HG02623 (cell line): ENCODE results near the gene GFI1.
"Not testable (repeated sequence)": the region's sequence is repeated elsewhere in the genome, so short reads cannot be mapped to it uniquely, and the experiment has no call there.

ENCODE experiments used
- ATAC-seq: cut with Tn5 transposase; IDR thresholded peaks from one replicate; pipeline ENCODE4 v1.9.1; 2021; ENCODE audit warnings: moderate library complexity; ENCODE audit not compliant: unreplicated experiment

The GFI1 gene

GRCh38 chr1:92486251-92487077 lies at the start of gene GFI1:
Gene GFI1 (minus strand): TSS chr1:92486925. CDS start chr1:92483487, 3,438 bp downstream.
- ATAC-seq = peak; percentile 25

DNA sequence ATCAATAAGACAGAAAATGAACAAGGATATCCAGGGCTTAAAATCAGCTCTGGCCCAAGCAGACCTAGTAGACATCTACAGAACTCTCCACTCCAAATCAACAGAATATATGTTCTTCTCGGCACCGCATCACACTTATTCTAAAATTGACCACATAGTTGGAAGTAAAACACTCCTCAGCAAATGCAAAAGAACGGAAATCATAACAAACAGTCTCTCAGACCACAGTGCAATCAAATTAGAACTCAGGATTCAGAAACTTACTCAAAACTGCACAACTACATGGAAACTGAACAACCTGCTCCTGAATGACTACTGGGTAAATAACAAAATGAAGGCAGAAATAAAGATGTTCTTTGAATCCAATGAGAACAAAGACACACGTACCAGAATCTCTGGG lies 45.6 kb upstream of the GFI1 start:
- not testable (repeated sequence) for ATAC-seq

GRCh38 chr1:92531939-92532338 lies 45.2 kb upstream of the GFI1 start:
- ATAC-seq = not testable (repeated sequence)

DNA sequence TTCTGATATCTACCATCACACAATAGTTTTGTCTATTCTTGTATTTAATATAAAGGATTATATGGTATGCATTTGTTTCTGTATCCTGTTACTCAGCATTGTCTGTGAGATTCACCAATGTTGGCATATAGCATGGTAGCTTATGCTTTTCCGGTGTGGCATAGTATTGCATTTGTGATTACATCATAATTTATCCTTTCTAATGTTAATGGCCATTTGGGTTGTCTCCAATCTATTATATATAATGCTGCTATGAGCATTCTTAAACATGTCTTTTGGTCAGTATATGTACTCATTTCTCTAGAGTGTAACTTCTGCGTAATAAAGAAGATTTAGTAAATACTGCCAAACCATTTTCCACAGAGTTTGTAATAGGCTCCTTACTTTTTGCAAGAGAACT lies 40.9 kb upstream of the GFI1 start:
- ATAC-seq = no peak

- ATAC-seq = not testable (repeated sequence)
Observed at GRCh38 chr1:92524944-92525590, 38.3 kb upstream of the GFI1 start.

- no peak for ATAC-seq
Observed at GRCh38 chr1:92519043-92519442, 32.3 kb upstream of the GFI1 start.

DNA sequence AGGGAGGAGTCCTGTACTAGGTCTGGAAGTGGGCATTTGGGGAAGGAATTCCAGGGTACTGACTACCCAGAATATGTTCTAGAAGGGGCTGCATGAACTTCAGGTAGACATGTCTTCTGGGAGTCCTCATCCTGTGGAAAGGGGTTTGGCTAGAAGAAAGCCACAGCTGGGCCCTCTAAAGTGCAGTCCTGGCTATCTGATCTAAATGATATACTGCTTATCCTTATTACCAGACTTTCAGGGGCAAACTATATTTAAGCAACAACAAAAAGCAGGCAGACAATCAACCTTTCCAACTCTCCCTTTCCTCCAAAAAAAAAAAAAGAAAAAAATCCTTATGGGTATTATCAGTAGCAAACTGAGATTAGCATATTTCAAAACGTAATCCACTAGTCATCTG lies 29.8 kb upstream of the GFI1 start:
- no peak for ATAC-seq

GRCh38 chr1:92515796-92516201 lies 29.1 kb upstream of the GFI1 start:
- ATAC-seq = no peak

- ATAC-seq = peak; percentile 72
Observed at GRCh38 chr1:92511541-92511940, 24.8 kb upstream of the GFI1 start.

GRCh38 chr1:92509619-92510018 lies 22.9 kb upstream of the GFI1 start:
- no peak for ATAC-seq

DNA sequence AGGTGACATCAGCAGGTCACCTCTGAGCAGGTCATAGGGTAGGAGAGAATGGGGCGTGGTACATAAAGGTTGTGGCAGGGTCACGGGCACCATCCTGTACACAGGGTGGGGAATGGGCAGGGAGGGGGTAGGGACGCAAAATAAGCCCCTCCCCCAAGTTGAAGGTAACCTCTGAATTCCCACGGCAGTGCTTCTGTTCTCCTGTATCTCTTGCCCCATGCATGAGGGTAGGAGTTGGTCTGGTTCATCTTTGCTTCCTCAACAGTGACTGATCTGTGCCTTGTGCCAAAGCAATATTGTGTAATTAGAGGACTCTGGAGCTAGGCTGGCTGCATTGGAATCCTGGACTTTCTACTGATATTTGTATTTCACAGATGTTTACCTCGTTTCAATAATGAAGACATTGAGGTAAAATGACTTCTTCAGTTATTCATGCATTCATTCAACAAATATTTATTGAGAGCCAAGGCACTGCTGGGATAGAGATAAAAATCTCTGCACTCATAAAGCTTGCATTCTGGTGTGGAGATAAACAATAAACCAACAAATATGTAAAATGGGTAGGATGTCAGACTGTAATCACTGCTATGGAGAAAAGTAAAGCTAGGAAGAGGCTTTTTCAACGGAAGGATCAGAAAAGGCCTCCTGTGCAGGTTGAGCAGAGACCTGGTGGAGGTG lies 18.4 kb upstream of the GFI1 start:
- no peak for ATAC-seq

DNA sequence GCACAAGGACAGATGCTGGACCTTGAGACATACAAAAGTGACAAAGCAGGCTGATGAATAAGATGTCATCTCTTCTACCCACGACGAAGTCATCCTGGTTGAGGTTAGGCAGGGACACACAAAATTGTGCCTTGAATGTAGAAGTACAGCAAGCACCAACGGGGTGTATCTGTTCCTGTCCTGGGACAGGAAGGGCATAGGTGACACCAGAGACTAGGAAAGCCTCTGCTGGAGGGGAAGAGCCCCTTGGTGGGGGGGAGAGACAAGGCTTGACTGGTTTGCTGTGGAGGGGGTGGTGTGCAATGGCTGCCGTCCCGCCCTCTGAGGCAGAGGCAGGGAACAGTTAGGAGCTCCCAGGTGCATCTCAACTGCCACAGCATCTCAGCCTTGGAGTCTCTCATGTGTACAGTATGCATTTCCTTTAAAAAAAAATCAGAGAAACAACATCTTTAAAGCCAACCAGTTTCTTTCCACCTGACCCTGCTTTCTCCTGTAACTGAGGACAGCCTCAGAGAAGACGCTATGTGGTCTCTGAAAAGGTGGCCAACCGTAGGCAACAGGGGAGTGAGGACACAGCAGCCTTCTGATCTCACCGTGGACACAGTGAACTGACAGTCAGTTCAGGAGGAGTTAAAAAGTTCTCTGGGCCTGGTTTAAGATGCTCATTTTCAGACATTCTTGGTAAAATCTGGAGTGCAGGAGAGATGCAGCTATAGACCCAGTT lies 17.7 kb upstream of the GFI1 start:
- ATAC-seq = no peak

GRCh38 chr1:92503926-92504285 lies 17.2 kb upstream of the GFI1 start:
- ATAC-seq = no peak

DNA sequence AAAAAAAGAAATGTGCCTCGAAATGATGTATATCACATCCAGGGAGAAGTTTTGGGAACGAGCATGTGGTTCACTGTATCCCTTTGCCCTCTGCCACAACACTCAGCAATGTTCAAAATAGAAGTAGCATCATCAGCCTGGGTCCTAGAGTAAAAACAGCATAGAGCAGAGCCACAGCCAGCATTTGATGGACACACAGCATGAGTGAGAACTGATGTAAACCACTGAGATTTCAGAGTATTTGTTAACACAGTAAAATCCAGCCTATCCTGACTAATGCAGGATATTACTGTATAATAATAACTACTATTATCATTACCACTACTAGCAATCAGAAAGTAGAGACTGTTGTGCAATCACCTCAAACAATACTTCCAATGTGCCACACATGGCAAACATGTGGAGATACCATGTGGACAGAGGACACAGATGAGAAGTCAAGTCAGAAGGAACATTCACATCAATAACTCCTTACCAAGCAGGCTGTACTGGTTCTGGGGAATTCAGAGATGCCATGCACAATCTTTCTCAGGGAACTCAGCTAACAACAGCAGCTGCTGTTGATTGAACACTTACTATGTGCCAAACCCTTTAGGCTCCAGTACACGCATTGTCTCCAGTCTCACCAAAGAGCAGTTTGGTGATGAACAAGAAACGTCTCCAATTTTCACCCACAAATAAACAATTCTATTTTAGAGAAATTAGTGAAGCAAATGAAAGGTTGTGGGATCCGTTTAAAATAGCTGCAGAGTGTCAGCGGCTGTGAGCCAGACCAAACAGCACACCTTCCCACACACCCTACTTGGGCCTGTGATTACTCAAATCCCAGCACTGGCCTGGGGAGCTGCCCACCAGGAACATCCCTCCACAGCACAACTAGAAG lies 16.6 kb upstream of the GFI1 start:
- peak; percentile 52 for ATAC-seq

GRCh38 chr1:92502247-92502646 lies 15.5 kb upstream of the GFI1 start:
- peak; percentile 45 for ATAC-seq

DNA sequence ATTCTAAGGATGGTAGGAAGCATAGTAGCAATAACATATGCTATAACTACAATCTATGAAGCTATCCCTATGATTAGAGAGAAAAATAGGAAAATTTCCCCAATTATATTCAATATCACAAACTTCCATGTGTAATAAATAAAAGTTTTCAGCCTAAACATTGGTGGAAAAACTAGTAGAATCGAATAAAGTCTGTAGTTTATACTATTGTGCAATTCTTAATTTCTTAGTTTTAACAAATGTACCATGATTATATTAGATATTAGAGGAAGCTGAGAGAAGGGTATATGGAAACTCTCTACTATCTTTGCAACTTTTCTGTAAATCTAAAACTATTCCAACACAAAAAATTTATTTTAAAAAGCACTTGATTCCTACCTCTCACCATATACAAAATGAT lies 13.8 kb upstream of the GFI1 start:
- ATAC-seq = no peak

DNA sequence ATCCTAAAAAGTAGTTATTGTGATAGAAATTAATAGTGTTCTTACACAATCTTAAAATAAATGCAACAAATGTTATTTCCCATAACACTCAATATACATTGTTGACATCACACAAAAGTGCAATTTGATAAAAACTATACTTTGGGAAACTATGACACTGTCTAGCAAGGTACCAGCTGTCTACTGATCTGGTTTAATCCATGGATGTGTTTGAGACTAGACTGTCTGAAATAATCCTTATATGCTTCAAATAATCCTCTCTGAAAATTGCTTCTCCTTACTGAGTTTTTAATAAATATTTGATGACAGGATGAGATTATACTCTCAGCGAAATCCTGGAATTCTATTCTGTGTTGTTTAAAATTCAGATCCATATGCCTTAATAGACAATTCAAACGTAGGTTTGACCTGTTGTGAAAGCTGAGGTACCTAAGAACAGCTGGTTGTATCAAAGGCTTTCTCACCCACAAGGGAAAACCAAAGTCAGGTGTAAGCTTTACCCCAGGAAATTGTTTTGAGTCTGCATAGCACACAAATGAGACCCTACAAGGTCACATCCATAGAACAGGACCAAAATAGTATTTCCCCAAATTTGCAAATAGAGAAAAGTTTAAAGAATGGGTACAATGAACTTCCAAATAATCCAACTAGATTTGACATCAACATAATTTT lies 8.8 kb upstream of the GFI1 start:
- no peak for ATAC-seq

DNA sequence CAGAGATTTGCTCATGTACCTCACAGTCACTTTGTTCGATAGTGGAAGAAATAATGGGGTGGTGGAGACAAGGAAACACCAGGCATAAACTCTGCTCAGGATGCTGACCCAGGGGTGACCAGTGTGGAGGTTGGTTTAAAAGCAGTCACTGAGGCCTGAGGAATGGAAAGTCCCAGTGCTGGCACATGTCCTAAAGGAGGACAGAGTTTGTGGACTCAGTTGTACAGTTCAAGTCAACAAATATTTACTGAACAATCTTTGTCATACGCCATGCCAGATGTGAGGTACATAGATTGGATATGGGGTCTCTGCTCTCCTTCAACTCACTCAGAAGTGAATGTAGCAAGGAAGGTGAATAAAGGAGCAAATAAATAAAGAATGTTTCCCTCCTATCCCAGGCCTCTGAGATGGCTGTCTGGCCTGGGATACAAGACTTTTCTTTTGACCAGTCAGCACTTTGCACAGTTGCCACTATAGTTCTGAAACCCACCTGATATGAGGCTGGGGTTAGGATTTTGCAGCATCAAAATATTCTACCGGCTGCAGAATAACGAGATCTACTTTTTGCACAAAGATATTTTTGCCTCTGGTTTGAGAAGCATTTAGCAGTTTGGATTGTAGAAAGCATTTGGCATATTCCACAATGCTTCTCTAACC lies 7.9 kb upstream of the GFI1 start:
- no peak for ATAC-seq

DNA sequence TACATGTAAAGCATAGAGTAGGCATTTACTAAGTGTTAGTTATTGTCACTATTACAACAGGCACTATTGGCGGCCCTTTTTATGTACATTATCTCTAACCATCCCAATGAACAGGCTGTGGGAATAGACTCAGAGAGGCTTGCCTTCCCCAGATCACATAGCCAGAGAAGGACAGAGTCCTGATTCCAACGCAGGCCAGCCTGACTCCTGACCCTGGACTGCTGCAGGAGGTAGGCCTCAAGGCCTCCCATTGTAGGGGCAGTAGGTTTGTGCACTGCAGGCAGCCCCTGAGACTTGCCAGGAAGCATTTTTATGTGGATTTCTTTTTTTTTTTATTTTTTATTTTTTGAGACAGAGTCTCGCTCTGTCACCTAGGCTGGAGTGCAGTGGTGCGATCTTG lies 6.4 kb upstream of the GFI1 start:
- no peak for ATAC-seq
